ENCODE data around the gene AATK.

GRCh38 chr17:81132770-81133723 is 33.0 kb downstream of the AATK start:
- no peak for TF ChIP-seq CTCF (conservative IDR thresholded peaks at IDR 0.05)
- no peak for TF ChIP-seq EZH2 (IDR thresholded peaks at IDR 0.05; ENCODE audit: low read depth)
